Activated naive CD8-positive, alpha-beta T cell treated with anti-CD3 and anti-CD28 coated beads, Interleukin-2, amount 10 ng/mL, durations not matched to agents 7 days and 5 days (primary cell): ENCODE measurements around the gene ABCC4. TPM values are rescaled to one million over a fixed set of nuclear protein-coding genes. Genes with fewer than 3 reads are reported as not detected.
"Not testable (repeated sequence)": the region's sequence is repeated elsewhere in the genome, so short reads cannot be mapped to it uniquely, and the experiment has no call there.

Experiments
- ATAC-seq: fragments of 150-1000 bp; cut with Tn5 transposase; one replicate; pipeline ENCODE4 v1.10.0; 2021; ENCODE audit warnings: low read depth, moderate library complexity
- POLR2A ChIA-PET: fragments of 350-600 bp; sonication (Branson Sonifier 250); formaldehyde crosslinking; loops from one replicate; lab custom pipeline; 2021; ENCODE audit warnings: antibody characterized with exemption; lab: Charles Lee
- DNase-seq: peaks from one replicate; pipeline ENCODE4 v3.0.0; 2021
- H3K27ac Mint-ChIP-seq: one replicate; pipeline ENCODE4 v1.8.0; 2022; ENCODE audit warnings: mild to moderate bottlenecking, mixed read lengths
- H3K27me3 Mint-ChIP-seq: one replicate; pipeline ENCODE4 v1.8.0; 2022; ENCODE audit warnings: mild to moderate bottlenecking, moderate library complexity, mixed read lengths
- H3K36me3 Mint-ChIP-seq: one replicate; pipeline ENCODE4 v1.8.0; 2021; ENCODE audit warnings: mild to moderate bottlenecking, mixed read lengths
- H3K4me1 Mint-ChIP-seq: one replicate; pipeline ENCODE4 v1.8.0; 2021; ENCODE audit warnings: mixed read lengths
- H3K4me3 Mint-ChIP-seq: one replicate; pipeline ENCODE4 v1.8.0; 2022; ENCODE audit warnings: mild to moderate bottlenecking, moderate library complexity, mixed read lengths
- H3K9me3 Mint-ChIP-seq: one replicate; pipeline ENCODE4 v1.8.0; 2021; ENCODE audit warnings: mixed read lengths
- total RNA-seq, 2 experiments: library from RNA; stranded (reverse); gene quantifications; one replicate each; pipeline ENCODE4 v1.2.3, GENCODE V29; 2021

ABCC4 gene
- total RNA-seq, 2 experiments from 2014 or later = 5.7 to 6.4 TPM

DNA sequence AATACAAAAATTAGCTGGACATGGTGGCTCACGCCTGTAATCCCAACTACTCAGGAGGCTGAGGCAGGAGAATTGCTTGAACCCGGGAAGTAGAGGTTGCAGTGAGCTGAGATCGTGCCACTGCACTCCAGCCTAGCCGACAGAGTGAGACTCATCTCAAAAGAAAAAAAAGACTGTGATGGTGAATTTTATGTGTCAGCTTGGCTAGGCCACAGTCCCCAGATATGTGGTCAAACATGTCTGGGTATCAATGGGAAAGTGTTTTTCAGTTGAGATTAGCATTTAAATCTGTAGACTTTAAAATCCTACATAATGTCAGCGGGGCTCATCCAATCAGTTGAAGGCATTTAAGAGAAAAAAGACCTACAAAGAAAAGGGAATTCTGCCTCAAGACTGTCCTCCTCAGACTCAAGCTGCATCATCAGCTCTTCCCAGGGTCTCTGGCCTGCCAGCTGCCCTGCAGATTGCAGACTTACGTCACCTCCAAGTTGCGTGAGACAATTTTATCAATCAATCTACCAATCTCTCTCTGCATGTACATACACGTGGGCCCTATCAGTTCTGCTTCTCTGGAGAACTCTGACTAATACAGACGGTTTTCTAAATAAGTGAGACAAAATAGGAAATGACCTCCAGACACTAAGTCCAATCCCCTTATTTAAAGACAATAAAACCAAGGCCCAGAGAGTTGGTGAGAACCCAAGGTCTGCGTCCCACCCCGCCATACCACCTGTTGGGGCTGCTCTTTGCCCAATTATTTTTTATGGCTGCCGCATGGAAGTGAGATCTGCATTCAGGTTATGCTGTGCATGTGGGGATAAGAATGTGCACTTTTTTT lies 99.2 kb downstream of the ABCC4 start:
- Mint-ChIP-seq H3K27me3 (no peaks in the 10 kb centered on the region), H3K27ac (no peak overlapping the region), H3K9me3 (peaks cover 4% of the 10 kb centered on the region), H3K4me1 (peaks cover 4% of the 10 kb centered on the region), H3K36me3 (peaks cover 16% of the 10 kb centered on the region), H3K4me3 (no peak overlapping the region)
- POLR2A ChIA-PET = no interaction called here
- DNase-seq = no peak
- no peak for ATAC-seq

DNA sequence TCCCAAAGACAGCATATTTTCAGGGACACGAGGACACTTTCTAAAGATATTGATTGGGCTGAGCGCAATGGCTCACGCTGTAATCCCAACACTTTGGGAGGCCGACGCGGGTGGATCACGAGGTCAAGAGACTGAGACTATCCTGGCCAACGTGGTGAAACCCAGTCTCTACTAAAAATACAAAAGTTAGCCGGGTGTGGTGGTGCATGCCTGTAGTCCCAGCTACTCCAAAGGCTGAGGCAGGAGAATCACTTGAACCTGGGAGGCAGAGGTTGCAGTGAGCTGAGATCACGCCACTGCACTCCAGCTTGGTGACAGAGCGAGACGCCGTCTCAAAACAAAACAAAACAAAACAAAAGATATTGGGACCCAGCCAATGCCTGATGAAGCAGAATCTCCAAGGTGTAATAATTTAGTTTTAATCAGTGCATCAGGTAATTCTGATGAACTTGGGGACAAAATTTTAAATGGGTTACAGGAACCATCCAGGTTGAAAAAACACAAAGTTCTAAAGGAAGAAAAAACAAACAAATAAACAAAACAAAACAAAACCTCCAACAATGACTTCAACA lies 100.8 kb downstream of the ABCC4 start:
- H3K27ac Mint-ChIP-seq, H3K9me3 Mint-ChIP-seq, POLR2A ChIA-PET, H3K4me3 Mint-ChIP-seq, H3K4me1 Mint-ChIP-seq, DNase-seq, H3K27me3 Mint-ChIP-seq, ATAC-seq: not testable (repeated sequence)
- peaks cover 16% of the 10 kb centered on the region for H3K36me3 Mint-ChIP-seq

DNA sequence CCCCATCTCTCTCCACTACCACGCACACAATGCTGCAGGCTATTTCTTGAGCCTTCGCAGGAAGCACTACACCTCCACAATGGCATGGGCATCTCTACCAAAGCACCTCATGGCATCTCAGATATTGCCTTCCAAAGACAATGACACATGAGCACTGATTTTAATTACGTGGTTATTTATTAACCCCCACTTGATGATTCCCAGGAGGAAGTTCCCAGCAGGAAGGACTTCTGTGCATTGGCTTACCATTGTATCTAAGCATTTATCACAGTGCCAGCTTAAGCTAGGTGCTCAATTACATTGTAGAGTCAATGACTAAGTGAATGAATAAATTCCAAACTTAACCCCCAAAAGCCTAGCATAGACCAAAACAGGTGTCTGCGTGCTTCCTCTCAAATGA lies 101.4 kb downstream of the ABCC4 start:
- DNase-seq (no peak), ATAC-seq (no peak)
- Mint-ChIP-seq H3K9me3 (peaks cover 4% of the 10 kb centered on the region), H3K36me3 (peaks cover 16% of the 10 kb centered on the region), H3K27ac (no peak overlapping the region), H3K27me3 (no peaks in the 10 kb centered on the region), H3K4me1 (peaks cover 4% of the 10 kb centered on the region), H3K4me3 (no peak overlapping the region)
- POLR2A ChIA-PET = no interaction called here

DNA sequence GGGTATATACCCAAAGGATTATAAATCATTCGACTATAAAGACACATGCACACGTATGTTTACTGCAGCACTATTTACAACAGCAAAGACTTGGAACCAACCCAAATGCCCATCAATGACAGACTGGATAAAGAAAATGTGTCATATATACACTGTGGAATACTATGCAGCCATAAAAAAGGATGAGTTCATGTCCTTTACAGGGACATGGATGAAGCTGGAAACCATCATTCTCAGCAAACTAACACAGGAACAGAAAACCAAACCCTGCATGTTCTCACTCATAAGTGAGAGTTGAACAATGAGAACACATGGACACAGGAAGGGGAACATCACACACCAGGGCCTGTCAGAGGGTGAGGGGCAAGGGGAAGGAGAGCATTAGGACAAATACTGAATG lies 102.6 kb downstream of the ABCC4 start:
- POLR2A ChIA-PET, ATAC-seq, H3K27ac Mint-ChIP-seq, H3K9me3 Mint-ChIP-seq, H3K4me3 Mint-ChIP-seq, H3K4me1 Mint-ChIP-seq, H3K27me3 Mint-ChIP-seq, DNase-seq: not testable (repeated sequence)
- H3K36me3 Mint-ChIP-seq = peaks cover 14% of the 10 kb centered on the region

DNA sequence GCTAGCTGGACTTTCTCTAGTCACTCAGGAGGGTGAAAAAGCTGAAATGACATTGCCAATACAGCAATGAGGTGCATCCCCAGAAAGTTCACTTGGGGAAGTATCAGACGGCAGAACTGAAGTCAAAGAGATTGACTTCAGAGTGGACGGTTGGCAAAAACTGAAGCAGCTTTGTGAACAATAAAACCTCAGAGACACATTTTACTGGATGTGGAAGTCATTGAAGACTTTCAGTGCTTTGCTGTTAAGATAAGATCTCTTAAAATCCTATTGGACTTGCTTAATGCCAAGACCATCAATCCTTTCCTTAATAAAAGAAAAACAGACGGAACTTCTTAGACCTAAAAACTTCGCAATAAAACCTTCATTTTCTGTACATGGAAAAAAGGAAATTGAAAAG lies 103.7 kb downstream of the ABCC4 start:
- Mint-ChIP-seq H3K27me3 (no peaks in the 10 kb centered on the region), H3K9me3 (peaks cover 4% of the 10 kb centered on the region), H3K4me3 (no peak overlapping the region), H3K36me3 (peaks cover 14% of the 10 kb centered on the region), H3K27ac (no peak overlapping the region), H3K4me1 (peaks cover 4% of the 10 kb centered on the region)
- POLR2A ChIA-PET = no interaction called here
- DNase-seq (no peak), ATAC-seq (no peak)

DNA sequence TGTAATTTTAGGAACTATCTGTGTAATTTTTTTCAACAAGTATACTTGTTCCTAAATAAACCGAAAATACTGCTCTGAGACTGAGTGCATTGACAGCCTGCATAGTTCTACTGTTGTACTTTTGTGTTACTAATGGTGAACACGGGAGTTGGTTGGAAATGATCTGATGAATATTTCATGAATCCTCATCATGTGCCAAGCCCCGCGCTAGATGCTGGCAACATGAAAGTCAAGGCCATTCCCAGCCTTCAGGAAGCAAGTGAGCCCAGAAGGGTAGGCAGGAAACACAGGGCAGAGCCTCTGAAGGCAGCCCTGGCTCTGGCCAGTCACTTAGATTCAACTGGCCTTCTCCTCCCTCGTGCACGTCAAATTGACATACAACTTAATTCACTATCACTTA lies 106.1 kb downstream of the ABCC4 start:
- no peak for ATAC-seq
- peaks cover 14% of the 10 kb centered on the region for H3K36me3 Mint-ChIP-seq
- no peak for DNase-seq
- no peak overlapping the region for H3K4me3 Mint-ChIP-seq
- H3K9me3 Mint-ChIP-seq = peaks cover 4% of the 10 kb centered on the region
- POLR2A ChIA-PET = no interaction called here
- H3K27ac Mint-ChIP-seq = no peak overlapping the region
- H3K4me1 Mint-ChIP-seq = peaks cover 4% of the 10 kb centered on the region
- no peaks in the 10 kb centered on the region for H3K27me3 Mint-ChIP-seq

DNA sequence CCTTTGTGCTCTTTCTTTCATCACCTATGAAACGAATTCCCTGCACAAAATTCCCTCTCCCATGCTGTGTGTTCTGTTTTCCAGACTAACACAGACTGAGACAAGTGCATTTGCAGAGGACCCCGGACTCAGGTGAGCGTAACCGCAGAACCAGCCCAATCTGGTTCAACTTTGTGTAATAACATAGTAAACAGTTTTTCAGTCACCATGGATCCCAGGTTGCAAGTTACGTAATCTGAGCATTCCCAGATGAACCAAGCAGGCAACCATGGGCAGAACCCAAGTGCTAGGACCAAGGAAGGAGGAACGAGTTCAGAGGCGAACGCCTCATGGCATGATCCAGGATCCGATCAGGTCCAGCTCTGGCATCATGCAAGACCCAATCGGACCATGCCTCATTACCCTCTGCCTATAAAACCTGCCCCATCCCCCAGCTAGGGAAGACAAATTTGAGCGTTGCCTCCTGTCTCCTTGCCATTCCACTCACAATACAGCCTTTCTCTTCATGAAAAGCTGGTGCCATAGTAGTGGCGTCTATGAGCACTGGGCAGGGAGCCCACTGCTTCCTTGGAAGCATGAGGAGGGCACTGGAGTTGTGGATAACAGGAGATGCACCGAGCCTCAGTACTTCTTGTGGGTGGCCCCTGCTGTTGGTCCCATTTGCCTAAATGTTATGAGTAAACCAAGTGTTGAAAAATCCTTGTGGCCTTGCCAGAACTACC lies 107.6 kb downstream of the ABCC4 start:
- POLR2A ChIA-PET = no interaction called here
- H3K4me3 Mint-ChIP-seq = no peak overlapping the region
- no peak overlapping the region for H3K27ac Mint-ChIP-seq
- H3K27me3 Mint-ChIP-seq = no peaks in the 10 kb centered on the region
- peaks cover 8% of the 10 kb centered on the region for H3K4me1 Mint-ChIP-seq
- peaks cover 2% of the 10 kb centered on the region for H3K9me3 Mint-ChIP-seq
- H3K36me3 Mint-ChIP-seq = peaks cover 10% of the 10 kb centered on the region
- DNase-seq = no peak
- no peak for ATAC-seq

DNA sequence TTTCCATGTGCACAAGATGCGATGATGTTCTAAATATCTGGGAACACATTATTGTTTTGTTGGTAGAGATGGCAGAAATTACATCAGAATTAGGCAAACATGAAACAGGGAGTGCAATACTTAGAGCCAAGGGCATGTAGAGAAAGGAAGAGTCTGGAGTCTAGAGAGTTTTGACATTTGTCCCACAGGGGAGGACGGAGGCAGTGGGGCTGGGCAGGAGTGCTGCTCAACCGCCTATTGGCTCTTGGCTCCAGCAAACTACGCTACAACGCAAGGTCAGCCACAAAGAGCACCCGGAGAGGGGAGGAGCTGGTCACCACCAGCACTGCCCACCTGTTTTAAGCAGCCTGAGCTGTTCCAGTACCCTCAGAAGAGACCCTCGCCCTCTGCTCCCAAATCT lies 108.3 kb downstream of the ABCC4 start:
- Mint-ChIP-seq H3K27ac (no peak overlapping the region), H3K9me3 (no peaks in the 10 kb centered on the region), H3K4me1 (peaks cover 5% of the 10 kb centered on the region), H3K4me3 (no peak overlapping the region), H3K36me3 (peaks cover 4% of the 10 kb centered on the region), H3K27me3 (no peaks in the 10 kb centered on the region)
- DNase-seq (no peak), ATAC-seq (no peak)
- POLR2A ChIA-PET = interaction anchor here (2.0 kb wide), 1 partner anchor 211 kb away, joined by 8 read pairs; no protein-coding TSS in a partner anchor

DNA sequence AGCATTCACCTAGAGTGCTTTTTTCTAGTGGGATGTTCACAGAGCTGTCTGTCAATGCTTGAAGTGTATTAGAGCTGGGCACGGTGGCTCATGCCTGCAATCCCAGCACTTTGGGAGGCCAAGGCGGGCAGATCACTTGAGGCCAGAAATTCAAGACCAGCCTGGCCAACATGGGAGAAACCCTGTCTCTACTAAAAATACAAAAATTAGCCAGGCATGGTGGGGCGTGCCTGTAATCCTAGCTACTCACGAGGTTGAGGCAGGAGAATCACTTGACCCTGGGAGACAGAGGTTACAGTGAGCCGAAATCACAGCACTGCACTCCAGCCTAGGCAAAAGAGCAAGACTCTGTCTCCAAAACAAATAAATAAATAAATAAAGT lies 108.7 kb downstream of the ABCC4 start:
- H3K4me1 Mint-ChIP-seq, H3K36me3 Mint-ChIP-seq, ATAC-seq, H3K4me3 Mint-ChIP-seq, H3K27me3 Mint-ChIP-seq, DNase-seq, H3K27ac Mint-ChIP-seq, H3K9me3 Mint-ChIP-seq: not testable (repeated sequence)
- POLR2A ChIA-PET = interaction anchor here (2.0 kb wide), 1 partner anchor 212 kb away, joined by 8 read pairs; no protein-coding TSS in a partner anchor

DNA sequence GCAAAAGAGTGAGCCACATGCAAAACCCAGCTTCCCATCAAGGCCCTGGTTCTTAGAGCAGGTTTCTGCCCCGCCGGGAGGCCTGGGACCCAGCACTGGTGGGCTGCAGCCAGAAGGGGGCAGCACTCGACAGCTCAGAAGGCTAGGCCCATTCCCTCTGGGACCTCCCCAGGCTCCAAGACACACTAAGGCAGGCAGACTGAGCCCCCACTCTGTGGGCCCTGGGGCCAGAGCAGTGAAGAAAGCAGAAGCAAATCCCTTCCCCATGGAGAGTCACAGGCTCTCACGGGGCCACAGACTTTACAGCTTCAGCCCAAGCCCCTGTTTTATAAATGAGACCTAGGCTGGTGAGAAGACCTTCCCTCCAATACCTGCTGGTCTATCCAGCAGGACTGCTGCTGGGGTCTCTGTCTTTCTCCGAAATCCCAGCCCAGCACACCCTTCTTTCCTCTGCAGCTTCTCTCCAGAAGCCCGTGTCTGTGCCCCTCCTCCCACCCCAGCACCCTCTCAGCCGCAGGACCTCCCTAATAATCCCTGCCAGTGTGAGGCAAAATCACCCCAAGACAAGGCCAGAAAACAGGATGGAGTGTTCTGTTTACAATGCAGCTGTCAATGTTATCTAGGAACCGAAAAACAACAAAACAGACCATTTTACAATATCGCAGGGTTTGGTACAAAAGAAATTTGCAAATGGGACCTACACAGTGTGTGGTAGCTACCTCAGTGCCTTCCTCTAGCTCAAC lies 109.3 kb downstream of the ABCC4 start:
- no peaks in the 10 kb centered on the region for H3K27me3 Mint-ChIP-seq
- H3K27ac Mint-ChIP-seq = no peak overlapping the region
- DNase-seq (peak; percentile 79), ATAC-seq (peak; percentile 83)
- H3K4me3 Mint-ChIP-seq = no peak overlapping the region
- peaks cover 4% of the 10 kb centered on the region for H3K4me1 Mint-ChIP-seq
- POLR2A ChIA-PET = interaction anchor here (0.7 to 2.0 kb wide), 2 partner anchors 189 to 212 kb away, joined by 5 to 8 read pairs; no protein-coding TSS in a partner anchor
- H3K9me3 Mint-ChIP-seq = no peaks in the 10 kb centered on the region
- no peaks in the 10 kb centered on the region for H3K36me3 Mint-ChIP-seq

DNA sequence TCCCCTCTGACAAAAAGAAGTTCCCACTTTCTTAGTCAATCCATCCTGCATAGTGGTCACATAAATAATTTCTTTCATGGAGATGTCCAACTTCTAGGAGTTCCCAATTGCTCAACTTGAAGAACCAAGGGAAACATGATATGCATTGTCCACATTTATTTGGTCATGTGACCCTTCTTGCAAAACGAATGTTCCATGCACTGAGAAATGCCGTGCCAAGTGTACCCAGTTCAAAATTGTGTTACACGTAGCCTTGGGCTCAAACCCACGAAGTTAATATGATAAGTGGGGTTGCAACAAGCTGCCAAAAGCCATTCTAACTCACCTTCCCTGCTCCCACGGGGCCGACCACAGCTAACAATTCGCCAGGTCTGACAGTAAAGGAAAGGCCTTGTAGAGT lies 113.1 kb downstream of the ABCC4 start:
- Mint-ChIP-seq H3K9me3 (no peaks in the 10 kb centered on the region), H3K27me3 (no peaks in the 10 kb centered on the region), H3K4me1 (peaks cover 26% of the 10 kb centered on the region), H3K36me3 (peaks cover 15% of the 10 kb centered on the region), H3K4me3 (no peak overlapping the region), H3K27ac (no peak overlapping the region)
- POLR2A ChIA-PET = interaction anchor here (2.1 kb wide), 1 partner anchor 193 kb away, joined by 8 read pairs; no protein-coding TSS in a partner anchor
- ATAC-seq (no peak), DNase-seq (no peak)

DNA sequence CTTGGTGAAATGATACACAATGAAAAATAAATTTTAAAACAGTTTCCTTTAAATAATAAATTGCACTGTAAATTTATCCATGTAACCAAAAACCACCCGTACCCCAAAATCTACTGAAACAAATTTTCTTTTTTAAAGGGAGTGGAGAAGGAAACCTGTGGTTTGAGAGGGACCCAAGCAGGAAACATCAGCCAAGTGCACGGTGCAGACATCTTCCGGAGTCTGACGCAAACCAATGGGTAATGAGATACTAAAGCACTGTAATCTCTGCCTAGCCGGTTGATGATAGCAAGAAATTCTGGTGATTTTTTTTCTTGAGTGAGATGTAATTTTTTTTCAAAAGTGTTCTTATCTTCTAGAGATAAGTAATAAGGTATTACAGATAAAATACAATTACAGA lies 115.4 kb downstream of the ABCC4 start:
- POLR2A ChIA-PET = no interaction called here
- peaks cover 17% of the 10 kb centered on the region for H3K36me3 Mint-ChIP-seq
- no peaks in the 10 kb centered on the region for H3K9me3 Mint-ChIP-seq
- ATAC-seq = peak; percentile 95
- H3K4me3 Mint-ChIP-seq = peak overlapping the region; percentile 62
- peak overlapping the region; percentile 91 for H3K27ac Mint-ChIP-seq
- H3K4me1 Mint-ChIP-seq = peaks cover 33% of the 10 kb centered on the region
- DNase-seq = no peak
- H3K27me3 Mint-ChIP-seq = no peaks in the 10 kb centered on the region

DNA sequence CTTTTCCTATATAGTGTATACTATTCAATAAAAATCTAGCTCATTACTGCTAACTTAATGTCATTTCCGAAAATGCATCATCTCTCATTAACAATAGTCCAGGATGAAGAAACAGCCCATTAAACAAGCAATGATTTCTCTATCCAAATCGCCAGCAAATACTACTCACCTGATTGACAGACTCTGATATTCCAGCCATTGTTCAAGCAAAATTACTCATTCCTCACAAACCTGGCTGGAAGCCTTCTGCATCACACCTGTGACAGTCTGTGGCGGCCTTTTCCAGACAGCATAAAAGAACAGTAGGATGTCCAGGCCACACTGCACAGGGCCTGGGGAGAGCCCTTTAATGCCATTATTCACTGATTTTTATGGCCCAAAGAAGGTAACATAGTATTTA lies 115.9 kb downstream of the ABCC4 start:
- ATAC-seq (peak; percentile 13), DNase-seq (no peak)
- POLR2A ChIA-PET = no interaction called here
- H3K4me1 Mint-ChIP-seq = peaks cover 37% of the 10 kb centered on the region
- H3K27me3 Mint-ChIP-seq = no peaks in the 10 kb centered on the region
- H3K4me3 Mint-ChIP-seq = peak overlapping the region; percentile 62
- H3K9me3 Mint-ChIP-seq = no peaks in the 10 kb centered on the region
- H3K27ac Mint-ChIP-seq = peak overlapping the region; percentile 91
- H3K36me3 Mint-ChIP-seq = peaks cover 21% of the 10 kb centered on the region
